Stimulated activated CD8-positive, alpha-beta memory T cell treated with anti-CD3 and anti-CD28 coated beads, Interleukin-12 subunit alpha, Interleukin-12 subunit beta, amount 100 ng/mL, for 4 hours (primary cell): ENCODE measurements around the gene TM2D1.
"Not testable (repeated sequence)": the region's sequence is repeated elsewhere in the genome, so short reads cannot be mapped to it uniquely, and the experiment has no call there.

Experiments used
- DNase-seq: peaks from one replicate; pipeline ENCODE4 v3.0.0-alpha.2; 2020; ENCODE audit warnings: low read depth

The TM2D1 gene

DNA sequence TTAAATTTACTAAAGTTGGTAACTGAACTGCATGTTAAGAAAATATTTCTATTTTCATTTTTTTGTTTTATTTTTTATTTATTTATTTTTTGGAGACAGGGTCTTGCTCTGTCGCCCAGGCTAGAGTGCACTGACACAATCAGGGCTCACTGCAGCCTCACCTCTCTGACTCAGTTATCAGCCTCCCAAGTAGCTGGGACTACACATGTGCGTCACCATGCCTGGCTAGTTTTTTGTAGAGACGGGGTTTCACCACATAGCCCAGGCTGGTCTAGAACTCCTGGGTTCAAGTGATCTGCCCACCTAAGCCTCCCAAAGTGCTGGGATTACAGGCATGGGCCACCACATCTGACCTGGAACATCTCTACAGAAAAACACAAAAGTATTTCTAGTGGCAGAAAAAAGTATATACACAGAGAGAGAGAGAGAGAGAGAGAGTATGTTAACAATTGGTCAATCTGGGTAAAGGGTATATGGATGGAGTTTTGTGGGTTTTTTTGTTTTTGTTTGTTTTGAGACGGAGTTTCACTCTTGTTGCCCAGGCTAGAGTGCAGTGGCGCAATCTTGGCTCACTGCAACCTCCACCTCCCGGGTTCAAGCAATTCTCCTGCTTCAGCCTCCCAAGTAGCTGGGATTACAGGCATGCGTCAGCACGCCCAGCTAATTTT lies 5.8 kb downstream of the TM2D1 start:
- not testable (repeated sequence) for DNase-seq

DNA sequence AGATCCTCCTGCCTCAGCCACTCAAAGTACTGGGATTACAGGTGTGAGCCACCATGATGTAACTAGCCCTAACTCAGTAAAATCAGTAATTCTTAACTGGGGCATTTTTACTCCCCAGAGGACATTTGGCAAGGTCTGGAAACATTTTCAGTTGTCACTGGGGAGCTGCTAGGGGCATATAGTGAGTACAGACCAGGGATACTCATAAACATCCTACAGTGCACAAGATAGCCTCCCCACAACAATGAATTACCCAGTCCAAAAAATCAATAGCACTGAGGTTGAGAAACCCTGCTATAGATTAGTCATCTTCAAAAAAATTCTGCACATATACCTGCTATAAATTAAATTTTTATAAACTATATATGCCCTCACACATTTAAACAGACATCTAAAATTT lies 13.0 kb downstream of the TM2D1 start:
- no peak for DNase-seq

DNA sequence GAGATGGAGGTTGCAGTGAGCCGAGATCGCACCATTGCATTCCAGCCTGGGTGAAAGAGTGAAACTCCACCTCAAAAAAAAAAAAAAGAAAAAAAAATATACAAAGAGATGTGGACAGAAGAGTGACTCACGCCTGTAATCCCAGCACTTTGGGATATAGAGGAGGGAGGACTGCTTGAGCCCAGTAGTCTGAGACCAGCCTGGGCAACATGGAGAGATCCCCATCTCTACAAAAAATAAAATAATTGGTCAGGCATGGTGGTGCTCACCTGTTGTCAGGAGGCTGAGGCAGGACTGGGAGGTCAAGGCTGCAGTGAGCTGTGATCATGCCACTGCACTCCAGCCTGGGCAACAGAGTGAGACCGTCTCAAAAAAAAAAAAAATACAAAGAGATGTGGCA lies 13.7 kb downstream of the TM2D1 start:
- DNase-seq = not testable (repeated sequence)

DNA sequence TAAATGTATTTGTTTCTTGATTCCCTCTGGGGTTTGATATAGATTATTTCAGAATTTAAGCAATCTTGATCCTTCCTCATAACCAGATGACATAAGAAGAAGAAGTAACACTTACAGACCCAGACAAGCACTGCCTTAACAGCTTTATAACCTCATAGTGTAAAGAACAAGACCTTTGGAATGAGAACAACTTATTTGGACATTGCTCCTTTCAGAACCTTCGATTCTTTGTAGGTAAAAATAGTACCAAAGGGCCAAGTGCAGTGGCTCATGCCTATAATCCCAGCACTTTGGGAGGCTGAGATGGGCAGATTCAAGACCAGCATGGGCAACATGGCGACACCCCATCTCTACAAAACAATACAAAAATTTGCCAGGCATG lies 15.0 kb downstream of the TM2D1 start:
- DNase-seq = no peak

DNA sequence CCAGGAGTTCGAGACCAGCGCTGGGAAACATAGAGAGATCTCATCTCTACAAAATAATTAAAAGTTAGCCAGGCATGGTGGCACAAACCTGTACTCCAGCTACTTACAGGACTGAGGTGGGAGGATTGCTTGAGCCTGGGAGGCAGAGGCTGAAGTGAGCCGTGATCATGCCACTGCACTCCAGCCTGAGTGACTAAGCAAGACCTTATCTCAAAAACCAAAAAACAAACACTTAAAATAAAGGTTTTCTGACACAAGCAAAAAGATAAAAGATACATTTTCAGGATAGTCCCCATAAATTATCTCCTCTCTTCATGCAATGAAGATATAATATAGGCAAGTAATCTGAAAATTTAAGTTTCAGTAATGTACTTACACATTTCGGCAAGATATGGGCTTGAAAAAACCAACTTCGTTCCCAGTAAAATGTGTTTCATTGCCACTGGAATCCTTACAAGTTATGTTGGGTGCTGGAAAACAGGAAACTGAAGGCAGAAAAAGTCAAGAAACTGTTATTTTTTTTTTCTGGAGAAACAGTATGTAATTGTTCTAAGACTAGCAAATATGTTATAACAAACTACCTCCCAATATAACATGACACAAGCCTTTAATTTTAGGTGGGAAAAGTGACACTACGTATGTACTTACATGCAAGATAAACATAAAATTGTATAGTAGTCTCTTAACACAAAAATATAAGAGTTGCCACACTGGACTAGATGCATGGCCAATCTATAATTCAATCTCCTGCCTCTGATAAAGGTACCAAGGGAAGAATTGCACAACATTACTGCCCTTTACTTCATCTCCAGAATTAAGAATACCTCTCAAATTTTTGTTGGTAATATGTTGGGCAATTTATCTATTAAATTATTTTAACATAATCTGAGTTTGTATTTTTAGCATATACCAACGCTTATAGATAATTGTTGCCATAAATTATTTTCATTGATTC lies 15.7 kb downstream of the TM2D1 start:
- DNase-seq = no peak

DNA sequence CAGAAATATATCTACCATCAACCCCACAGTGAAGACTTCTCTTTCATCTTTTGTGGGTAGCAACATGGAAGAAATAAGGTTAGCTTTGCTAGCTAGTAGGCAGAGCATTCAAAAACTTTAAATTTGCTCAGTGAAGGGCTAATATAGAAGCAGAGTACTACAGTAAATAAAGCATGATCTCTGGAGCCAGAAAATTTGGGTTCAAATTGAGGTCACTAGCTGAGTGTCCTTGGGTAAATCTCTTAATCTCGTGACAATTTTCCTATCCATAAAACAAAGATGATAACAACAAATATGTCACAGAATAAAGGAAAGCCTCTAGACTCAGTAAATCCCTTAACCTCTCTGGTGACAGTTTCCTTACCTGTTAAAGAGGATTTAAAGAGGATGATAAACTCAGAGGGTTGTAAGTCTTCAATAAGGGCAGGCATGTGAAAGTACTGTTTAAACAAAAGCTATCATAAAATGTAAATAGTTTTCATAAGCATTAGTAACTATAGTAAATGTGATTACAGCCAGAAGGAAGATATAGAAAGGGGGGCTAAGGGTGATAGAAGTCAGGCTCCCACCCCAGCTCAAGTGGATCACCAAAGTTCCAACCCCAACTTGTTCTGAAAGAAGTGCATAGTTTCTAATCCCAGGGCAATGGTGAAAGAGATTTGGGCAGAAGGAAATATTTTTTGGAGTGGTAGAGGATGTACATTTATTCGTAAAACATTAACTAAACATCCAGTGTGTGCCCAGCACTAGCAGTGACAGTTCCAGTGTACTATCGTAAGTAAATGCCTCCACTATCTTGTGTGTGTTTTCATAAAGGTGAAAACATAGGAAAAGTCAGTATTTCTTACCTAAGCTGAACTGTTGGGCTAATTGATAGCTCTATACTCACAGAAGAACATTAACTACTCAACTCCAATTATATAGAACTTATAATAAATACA lies 24.8 kb downstream of the TM2D1 start:
- no peak for DNase-seq

DNA sequence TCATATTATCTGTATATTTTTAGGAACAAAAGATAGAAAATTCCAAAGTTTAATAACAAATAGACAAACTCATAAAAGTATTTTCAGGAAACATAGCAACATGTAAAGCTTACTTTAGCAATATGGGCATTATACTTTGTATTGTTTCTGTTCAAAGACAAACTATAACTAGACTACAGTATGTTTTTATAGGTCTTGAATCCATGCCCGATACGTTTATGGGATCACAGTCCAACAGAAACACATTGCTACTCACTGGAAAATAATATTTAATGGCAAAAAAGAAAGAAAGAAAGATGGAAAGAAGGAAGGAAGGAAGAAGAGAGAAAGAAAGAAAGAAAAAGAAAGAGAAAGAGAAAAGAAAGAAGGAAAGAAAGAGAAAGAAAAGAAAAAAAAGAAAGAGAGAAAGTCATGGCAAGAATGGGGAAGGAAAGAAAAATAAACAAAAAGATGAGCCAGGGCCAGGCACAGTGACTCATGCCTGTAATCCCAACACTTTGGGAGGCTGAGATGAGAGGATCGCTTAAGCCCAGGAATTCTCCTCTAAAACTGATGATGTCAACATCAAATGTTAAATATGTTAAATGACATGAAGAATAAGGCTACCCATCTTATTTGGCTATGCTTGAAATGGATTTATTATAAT lies 32.7 kb downstream of the TM2D1 start:
- DNase-seq = no peak

DNA sequence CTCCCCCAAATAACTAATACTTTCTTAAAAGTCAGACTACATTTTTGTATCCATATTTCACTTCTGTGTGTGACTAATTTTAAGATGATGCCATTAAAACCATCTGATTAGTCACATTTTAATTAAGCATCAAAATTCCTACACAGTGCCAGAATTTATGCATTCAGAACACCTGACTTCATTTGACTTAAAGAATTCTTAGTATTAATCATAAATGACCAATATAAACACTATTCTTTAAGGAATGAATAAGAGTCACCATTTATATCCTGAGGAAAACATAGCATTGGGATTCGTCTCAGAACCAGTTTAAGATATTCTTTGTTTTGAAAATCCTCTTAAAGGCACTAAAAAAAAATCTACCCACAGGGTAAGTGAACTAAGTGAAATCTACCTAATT lies 37.0 kb downstream of the TM2D1 start:
- DNase-seq = no peak

DNA sequence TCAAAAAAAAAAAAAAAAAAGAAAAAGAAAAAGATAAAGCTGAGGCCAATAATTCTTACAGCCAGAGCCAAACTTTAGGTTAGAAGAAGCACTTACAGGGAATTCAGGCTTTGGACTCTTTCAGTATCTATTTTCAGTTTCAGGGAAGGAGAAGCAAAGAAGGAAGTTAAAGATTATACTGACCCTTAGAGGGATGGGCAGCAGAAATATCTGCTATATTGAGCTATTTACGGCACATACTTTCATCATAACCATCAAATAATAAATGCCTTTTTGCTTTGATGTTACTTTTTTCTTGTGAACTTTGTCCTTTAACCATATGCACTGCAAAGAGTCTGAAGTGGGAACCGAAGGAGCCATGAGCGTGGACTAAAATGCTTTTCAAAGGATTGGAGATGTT lies 42.0 kb downstream of the TM2D1 start:
- no peak for DNase-seq

DNA sequence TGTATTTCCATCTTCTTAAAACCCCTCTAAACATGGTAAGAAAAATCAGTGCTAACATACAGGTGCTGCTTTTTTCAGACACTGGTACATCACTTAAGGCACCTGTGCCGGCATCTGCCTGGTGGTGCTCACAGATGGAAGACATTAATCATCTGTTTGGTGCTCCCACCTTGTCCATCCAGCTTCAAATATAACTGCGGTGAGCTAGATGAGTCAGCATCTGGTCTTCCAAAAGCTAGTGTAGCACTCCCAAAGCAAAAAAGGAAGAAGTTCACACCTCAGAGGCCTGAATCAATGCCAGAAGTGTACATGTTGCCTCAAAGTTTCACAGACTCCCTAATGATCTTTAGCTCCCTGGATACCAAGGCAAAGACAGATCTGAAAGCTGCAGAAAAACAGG lies 44.4 kb downstream of the TM2D1 start:
- no peak for DNase-seq

DNA sequence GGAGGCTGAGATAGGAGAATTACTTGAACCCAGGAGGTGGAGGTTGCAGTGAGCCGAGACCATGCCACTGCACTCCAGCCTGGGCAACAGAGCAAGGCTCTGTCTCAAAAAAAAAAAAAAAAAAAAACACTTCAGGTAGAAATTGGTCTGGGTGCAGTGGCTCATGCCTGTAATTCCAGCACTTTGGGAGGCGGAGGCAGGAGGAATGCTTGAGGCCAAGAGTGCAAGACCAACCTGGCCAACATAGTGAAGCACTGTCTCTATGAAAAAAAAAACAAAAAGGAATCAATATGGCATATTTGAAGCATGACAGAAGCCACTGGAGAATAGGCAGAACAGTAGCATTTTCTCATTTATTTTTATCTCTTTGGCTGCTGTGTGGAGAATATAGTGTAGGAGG lies 48.1 kb downstream of the TM2D1 start:
- not testable (repeated sequence) for DNase-seq

DNA sequence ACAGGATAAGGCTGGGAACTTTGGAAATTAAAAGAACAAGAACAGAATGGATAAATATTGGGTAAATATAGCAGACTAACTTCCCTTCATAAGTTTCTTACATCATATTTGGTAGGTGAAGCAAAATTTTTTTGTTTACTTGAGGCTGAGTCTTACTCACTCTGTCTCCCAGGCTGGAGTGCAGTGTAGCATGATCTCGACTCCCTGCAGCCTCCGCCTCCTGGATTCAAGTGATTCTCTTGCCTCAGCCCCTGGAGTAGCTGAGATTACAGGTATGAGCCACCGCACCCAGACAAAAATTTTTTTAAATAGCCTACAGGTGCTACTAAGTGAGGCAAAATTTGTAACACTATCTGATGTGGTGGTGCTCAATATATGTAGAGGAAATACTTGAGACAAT lies 50.7 kb downstream of the TM2D1 start:
- no peak for DNase-seq

DNA sequence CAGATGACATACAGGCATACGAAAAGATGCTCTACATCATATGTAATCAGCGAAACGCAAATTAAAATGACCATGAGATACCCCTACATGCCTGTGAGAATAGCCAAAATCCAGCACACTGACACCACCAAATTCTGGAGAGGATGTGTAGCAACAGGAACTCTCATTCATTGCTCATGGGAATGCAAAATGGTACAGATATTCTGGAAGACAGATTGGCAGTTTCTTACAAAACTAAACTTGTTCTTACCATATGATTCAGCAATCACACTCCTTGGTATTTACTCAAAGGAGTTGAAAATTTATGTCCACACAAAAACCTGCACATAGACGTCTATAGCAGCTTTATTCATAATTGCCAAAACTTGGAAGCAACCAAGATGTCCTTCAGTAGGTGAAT lies 52.6 kb downstream of the TM2D1 start:
- no peak for DNase-seq

DNA sequence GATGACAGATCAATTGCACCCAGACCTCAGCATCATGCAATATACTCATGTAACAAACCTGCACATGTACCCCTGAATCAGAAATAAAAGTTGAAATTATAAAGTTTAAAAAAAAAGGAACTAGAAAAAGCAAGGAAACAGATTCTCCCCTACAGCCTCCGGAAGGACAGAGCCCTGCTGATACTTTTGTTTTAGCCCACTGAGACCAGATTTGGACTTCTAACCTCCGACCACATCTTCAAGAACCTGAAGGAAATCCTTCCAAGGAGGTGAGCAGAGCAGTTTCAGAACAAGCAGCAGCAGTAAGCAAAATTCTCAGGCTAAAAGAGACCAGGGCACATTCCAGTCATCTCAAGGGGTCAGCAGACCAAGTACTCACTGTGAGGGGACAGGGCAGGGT lies 54.5 kb downstream of the TM2D1 start:
- DNase-seq = no peak

DNA sequence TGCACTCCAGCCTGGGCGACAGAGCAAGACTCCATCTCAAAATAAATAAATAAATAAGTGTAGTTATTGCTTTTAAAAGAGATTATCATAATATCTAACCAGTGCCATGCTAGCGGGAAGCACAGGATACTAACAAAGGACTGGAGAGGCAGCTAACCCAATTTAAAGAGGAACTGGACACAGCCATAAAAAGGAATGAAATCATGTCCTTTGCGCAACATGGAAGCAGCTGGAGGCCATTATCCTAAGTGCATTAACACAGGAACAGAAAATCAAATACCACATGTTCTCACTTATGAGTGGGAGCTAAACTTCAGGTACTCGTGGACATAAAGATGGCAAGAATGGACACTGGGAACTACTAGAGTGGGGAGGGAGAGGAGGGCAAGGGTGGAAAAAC lies 54.9 kb downstream of the TM2D1 start:
- no peak for DNase-seq

DNA sequence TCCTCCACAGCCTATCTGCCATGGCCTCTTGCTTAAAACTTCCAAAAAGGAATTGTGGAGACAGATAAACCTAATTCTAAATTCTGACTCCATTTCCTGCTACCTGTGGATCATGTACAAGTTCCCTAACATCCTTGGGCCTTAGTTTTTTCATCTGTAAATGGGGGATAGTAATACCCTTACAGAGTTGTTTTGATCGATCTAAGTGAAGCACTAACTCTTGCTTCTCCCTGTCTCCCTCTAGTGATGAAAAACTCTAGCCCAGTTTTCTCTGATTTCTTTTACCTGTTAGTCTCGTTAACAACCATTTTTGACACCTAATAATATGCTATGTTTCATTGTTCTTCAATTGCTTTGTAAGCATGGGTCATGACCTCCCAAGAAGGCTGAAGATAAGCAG lies 65.9 kb downstream of the TM2D1 start:
- DNase-seq = no peak

DNA sequence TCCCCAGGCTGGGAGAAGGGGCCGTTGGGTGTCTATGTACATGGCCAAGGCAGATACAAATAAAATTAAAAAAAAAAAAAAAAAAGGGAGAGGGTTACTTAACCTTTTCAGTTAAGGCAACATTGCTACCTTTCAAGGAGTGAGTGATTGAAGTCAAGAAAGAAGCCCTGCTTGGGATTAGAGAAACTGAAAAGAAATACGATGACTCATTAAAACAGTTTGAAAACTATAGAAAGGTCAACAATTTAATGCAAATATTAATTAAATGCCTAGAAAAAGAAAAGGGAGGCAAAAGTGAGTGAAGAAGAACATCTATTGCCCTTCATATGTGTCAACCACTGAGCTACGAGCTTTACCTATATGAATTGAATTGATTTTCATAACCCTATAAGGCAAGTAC lies 69.5 kb downstream of the TM2D1 start:
- no peak for DNase-seq

DNA sequence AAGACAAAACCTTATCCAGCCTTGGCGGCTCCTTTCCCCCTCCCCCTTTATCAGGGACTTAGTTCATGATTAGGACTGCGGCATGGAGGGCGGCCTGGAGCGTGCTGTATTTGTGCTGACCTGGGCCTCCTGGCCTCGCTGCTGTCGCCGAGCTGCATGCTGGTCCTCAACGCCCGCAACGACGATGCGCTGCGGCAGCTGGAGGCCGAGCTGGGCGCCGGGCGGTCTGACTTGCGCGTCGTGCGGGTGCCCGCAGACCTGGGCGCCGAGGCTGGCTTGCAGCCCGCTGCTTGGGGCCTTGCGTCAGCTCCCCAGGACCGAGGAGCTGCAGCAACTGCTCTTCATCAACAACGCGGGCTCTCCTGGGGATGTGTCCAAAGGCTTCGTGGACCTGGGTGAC lies 70.9 kb downstream of the TM2D1 start:
- DNase-seq = no peak

DNA sequence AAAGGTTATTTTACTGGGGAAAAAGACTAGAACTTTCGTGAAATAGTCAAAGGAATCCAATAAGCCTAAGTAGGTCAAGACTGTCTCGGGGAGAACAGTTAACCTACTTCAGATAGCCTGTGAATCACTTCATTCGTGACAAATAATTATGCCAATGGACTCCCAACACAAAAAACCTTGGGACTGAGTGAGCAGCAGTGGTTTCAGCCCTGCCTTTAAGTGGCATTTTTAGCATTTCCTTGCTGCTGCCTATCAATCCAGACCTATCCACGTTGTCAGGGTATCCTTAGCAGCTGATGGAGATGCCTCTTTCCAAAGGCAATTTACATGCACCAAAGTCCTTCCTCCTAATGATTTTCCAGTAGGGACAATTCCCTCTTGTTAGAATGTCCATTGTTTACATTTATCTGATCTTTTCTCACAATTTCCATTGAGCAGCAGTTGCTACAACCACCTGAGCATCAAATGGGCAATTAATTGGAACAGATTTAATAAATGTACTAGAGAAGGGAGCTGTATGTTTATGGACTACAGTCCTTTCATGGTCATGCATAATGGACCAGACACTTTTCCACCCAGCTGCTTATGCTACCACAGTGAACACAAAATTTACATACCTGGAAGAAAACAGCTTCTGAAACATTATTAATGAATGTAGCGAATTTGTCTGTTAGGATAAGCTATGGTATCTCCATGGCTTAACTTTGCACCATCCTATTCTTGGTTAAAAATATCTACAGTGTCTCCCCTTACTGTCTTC lies 75.8 kb downstream of the TM2D1 start:
- no peak for DNase-seq

DNA sequence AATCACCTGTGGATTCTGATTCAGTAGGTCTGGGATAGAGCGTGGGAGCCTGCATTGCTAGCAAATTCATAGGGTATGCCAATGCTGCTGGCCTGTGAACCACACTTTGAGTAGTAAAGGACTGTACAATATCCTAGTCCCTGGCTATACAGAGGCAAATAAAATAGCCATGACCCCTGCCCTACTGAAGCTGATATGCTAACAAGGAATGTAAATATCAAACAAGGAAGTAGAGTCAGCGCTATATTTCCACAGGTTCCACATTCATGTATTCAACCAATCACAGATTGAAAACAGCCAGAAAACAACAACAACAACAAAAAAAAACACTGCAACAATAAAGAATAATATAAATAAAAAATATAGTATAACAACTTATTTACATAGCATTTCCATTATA lies 77.8 kb downstream of the TM2D1 start:
- no peak for DNase-seq

DNA sequence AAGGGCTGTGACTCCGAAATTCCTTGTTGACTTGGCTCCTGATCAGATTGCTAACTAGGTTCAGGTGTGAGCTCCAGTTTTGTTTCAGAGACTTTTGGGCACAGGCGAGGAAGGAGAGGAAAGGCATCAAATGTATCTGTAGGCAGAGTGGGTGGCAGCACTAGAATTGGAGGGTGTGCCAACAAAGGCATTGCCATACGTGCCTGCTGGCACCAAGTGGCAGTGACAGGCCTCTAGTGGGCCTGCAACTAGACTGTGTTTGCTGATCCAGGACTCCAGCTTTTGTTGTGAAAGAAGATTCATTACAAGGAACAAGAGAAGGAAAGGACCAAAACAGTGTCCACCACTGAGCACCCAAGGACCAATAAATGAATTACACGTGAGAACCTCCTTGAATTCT lies 79.5 kb downstream of the TM2D1 start:
- no peak for DNase-seq
